DOHH2 (cell line): ENCODE measurements around the gene HMGN1.

Experiments used
- CTCF ChIP-seq: fragments of 200-600 bp; sonication (generic); IDR thresholded peaks from one replicate; pipeline ENCODE4 v1.5.1; 2014; ENCODE audit warnings: antibody characterized with exemption, mild to moderate bottlenecking, low read depth, low read length; ENCODE audit not compliant: poor library complexity, severe bottlenecking
- EZH2phosphoT487 ChIP-seq: fragments of 200-600 bp; sonication (generic); IDR thresholded peaks from 2 replicates; pipeline ENCODE4 v1.6.1; 2017; ENCODE audit warnings: borderline replicate concordance, mild to moderate bottlenecking, antibody characterized with exemption, low read length, moderate library complexity, mixed read lengths

- TF ChIP-seq CTCF (no peak), EZH2phosphoT487 (no peak)
Measured at GRCh38 chr21:39377444-39378050, 28.7 kb upstream of the HMGN1 start.
